HG03175 (cell line): ENCODE results near the gene KCNT1.
"Not testable (repeated sequence)": the region's sequence is repeated elsewhere in the genome, so short reads cannot be mapped to it uniquely, and the experiment has no call there.

Source experiments
- ATAC-seq: cut with Tn5 transposase; IDR thresholded peaks from one replicate; pipeline ENCODE4 v1.9.1; 2021; ENCODE audit warnings: mild to moderate bottlenecking, moderate library complexity; ENCODE audit not compliant: unreplicated experiment

The KCNT1 gene

DNA sequence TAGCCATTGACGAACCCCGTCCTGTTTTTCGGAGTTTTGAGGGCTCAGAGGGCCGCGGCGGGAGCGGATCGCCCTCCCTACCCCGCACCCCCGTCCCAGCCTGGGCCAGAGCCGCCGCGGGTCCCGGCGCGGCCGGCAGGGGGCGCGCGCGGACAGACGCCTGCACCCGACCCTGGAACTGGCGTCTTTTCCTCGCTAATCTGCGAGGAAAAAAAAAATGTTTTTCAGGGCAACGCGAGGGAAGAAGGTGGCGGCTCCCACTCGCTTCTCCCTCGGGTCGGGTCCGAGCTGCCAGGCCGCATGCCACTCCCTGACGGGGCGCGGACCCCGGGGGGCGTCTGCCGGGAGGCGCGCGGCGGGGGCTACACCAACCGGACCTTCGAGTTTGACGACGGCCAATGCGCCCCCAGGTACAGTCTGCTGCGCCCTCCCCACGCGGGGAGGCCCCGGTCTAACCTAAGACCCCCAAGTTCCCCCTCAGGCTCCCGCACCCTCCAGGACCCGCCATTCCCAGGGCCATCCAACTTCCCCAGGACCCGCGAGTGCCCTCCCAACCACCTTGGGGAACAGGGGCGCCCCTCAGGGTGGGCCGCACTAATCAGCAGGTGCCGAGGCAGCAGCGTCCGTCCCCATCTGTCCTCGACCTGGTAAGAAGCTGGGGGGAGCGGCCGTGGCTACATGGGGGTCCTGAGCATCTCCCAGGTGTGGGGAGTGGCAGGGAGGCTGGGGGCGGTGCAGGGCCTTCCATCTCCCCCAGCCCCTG lies at the start of gene KCNT1:
KCNT1 (plus strand) TSS at position 227 of the 763 bp plus-strand sequence; CDS start at position 301, 74 bp downstream.
- ATAC-seq: no peak

DNA sequence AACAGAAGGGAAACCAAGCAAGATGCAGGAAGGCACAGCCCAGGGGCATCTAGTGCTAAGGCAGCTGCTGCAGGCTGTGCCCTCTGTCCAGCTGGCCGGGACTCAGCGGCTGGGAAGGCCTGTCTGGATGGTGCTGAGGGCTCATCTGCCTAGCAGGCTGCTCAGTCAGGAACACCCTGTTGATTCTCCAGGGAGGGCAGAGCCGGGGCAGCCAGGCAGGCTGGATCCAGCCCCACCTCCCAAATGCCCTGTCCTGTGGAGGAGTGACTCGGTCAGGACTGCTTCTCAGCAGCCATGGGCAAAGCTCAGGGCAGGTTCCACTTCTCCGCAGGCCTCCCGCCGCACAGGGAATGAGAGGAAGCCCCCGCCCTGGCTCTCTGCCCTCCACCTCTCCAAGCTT lies 46.7 kb upstream of the KCNT1 start:
- ATAC-seq: no peak

DNA sequence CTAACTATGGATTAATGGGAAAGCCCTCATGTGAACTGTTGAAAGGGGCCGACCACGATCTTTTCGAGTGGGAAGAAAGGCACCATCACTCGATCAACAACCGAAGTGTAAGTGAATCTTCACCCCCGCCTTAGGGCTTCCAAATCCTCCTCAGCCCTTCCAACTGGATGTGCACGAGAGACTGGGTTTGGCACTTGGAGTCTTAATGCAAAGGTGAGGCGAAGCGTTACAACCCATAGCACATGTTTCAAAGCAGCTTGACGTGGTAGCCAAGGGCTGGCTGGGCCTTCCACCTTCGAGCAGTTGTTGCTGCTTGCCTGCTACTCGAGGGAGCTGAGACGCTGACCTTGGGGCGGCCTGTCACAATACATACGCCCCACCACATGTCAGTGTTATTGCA lies 44.6 kb upstream of the KCNT1 start:
- ATAC-seq: no peak

DNA sequence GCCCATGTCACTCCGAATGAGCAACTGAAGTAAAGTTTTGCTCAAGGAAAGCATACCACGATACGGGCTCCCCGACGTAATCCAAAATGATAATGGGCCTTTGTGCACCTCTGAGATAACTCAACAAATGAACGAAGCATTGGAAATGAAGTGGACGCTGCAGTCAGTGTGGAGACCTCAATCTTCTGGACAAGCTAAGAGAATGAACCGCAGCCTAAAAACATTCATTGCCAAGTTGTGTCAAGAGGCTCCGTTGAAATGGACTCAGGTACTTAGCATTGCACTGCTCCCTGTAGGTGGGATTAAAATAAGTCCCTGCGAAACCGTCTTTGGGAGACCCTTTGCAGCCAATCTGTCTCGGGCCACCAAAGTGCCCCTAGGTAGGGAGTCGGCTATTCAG lies 42.7 kb upstream of the KCNT1 start:
- ATAC-seq: no peak

- no peak for ATAC-seq
These were observed 41.6 kb upstream of the KCNT1 start for GRCh38 chr9:135660407-135660806.

DNA sequence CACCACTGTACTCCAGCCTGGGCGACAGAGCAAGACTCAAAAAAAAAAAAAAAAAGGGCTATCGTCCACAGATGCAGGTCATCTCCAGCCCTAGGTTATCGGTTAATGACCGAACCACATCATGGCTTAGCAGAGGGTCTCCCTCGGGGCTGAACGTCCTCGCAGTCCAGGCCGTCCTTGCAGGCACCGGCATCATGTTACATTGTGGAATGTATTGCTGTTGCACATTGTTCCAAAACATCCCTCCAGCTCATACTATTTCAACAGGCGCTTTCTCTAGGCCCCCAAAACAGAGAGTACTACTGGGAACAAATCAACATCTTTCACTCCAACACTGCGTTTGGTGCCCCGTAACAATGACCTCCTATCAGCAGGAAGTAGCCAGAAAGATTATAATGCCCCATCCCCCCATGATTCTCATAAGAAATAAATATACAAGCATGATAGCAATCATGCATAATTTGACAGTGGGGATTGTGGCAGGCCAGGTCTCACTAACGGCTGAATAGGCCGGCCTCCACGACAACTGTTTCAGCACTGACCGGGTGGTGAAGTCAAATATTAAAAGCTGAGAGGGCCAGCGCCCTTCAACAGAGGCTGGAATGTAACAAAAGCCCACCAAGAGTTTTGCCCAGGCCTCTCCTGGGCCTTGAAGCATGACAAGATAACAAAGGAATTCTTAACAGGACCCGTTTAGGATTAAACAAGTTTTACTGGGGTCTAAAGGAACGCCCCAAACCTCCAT lies 40.0 kb upstream of the KCNT1 start:
- no peak for ATAC-seq

DNA sequence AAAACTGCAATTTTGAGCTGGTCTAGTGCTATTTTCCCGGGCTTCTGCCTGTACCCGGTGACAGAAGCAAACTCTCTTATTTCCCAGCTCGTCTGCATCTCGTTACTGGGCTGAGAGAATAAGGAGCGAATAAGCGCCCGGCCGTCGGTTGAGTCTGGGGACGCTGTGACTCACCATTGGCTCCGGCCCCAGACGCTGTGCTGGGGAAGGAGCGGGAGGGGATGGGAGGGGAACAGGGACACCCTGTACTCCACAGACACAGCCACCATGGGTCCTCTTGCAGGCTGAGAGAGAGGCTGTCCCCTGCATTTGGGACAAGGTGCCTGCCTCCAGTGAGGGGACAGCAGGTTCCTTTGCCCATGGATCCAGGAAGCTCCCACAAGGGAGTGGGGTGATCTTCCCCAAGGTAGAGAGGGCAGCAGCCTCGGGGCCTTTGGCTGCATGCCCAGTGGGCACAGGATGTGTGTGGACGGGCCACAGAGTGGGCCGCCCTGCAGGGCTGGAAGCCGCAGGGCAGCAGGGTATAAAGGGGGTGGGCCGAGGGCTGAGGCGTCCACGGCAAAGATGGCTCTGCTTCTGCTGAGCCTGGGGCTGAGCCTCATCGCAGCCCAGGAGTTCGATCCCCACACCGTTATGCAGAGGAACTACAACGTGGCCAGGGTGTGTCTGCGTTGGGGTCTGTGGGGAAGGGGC lies 39.1 kb upstream of the KCNT1 start, which contains the start of gene LCN9:
LCN9 (plus strand) TSS at position 552 of the 693 bp plus-strand sequence; CDS start at position 565, 13 bp downstream.
- ATAC-seq: no peak

GRCh38 chr9:135663451-135663770 lies 38.6 kb upstream of the KCNT1 start:
- no peak for ATAC-seq

- ATAC-seq: no peak
These were observed 38.1 kb upstream of the KCNT1 start for GRCh38 chr9:135663857-135664256.

- ATAC-seq: no peak
These were observed 37.7 kb upstream of the KCNT1 start for GRCh38 chr9:135664266-135664665.

GRCh38 chr9:135664801-135665794 lies 36.9 kb upstream of the KCNT1 start:
- ATAC-seq: no peak

DNA sequence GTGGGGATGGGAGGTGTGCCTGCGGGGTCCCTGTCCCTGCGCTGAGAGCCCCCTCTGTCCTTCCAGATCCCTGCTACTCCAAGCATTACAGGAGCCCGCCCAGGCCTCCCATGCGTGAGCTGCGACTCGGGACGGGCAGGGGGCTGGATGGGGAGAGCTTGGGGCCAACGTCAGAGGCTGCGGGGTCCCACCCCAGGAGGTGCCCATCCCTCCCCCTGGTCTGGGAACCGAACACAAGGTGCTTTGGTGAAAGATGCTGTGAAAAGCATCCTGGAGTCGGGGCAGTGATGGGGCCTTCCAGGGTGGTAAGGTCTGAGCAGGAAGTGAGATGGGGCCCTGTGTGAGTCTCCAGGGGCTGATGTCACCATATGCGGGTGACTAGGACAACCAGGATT lies 36.2 kb upstream of the KCNT1 start:
- ATAC-seq: no peak

- no peak for ATAC-seq
These were observed 35.2 kb upstream of the KCNT1 start for GRCh38 chr9:135666534-135667462.

DNA sequence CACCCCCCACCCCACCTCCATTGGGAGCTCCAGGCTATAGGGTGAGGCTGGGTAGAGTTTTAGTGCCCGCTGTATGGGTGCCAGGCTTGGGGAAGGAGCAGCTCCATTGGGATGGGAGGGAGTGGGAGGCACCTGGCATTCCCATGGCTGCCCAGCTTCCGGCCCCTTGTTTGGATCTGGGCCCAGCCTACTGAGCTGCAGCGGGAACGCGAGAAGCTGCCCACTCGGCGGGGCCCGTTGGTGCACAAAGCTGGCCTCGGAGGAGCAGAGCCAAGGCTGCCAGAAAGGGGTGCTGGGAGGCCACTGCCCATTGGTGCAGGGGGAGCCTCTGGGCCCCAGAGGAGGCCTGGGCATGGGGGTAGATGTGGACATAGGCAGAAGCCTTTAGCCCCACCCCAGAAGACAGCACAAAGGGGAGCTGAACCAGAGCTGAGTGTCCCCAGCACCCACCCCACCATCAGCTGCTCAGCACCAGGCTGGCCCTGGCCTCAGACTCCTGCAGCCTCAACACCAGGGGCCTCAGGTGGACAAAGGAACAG lies 34.5 kb upstream of the KCNT1 start:
- ATAC-seq: no peak

DNA sequence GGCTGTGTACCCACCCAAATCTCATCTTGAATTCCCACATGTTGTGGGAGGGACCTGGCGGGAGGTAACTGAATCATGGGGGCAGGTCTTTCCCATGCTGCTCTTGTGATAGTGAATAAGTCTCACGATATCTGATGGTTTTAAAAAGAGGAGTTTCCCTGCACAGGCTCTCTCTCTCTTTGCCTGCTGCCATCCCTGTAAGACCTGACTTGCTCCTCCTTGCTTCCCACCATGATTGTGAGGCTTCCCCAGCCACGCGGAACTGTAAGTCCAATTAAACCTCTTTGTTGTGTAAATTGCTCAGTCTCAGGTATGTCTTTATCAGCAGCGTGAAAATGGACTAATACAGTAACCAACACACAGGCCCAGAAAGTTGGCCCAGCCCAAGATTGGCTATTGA lies 33.0 kb upstream of the KCNT1 start:
- ATAC-seq: not testable (repeated sequence)

DNA sequence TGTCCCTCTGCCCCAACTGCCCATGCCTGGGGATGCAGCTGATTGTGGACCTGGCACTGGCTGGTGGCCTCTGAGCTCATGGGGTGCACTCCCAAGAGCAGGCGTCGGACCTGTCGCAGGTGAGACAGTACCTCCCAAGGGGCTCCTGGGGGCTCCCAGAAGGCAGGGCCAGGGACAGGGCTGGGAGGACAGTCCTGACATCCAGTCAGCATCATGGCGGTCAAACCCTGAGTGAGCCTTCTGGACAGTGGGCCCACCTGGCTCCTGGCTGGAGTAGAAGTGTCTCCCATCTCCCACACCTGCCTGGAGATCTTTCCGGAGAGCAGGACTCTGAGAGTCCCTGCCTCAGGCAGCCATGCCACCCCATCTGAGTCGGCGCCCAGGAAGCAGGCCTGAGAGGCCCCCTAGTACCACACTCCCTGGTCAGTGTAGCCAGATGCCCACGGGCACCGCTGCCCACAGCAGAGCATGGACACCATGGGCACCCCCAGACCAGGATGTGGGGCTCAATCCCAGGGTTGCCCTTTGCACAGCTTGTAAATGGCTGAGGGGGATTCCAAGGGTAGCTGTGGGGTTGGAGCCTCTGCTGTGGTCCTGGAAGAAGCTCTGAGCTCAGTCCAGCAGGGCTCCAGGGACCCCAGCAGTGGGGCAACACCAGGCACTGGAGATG lies 32.2 kb upstream of the KCNT1 start:
- no peak for ATAC-seq

DNA sequence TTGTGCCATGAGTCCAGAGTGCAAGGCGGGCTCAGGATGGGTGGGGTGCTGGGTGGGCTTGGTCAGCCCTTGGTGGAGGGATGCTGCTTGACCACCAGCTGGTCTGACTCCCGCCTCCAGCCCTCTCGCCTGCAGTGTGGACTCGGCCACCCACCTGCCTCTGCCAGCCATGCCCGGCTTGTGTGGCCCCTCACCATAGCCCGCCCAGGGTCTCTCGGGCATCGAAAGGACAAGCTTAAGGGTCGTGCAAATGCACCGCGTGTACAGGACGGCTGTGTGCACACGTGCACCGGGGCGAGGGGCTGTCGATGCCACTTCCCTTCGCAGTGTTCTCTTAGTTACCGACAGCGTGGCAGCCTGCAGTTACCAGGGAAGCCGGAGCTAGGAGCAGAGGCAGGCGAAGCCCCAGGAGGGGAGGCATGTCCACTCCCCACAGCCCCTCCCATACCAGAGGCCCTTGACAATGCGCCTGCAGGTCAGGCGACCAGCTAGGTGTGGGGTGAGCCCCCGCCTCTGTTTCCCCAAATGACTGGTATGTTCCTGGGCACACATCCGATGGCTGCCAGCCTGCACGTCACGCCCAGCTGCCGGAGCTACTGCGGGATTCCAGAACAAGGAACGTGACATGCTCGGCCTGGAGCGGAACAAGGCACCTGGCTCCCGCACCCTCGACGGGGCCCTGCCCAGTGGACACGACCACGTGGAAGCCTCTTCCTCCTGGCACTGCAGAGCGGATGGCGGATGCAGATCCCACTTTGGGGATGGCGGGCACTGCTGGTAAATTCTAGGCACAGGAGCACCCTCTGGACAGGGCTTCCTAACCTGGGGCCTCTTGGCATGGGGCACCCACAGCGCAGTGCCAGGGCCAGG lies 31.0 kb upstream of the KCNT1 start:
- no peak for ATAC-seq

GRCh38 chr9:135671591-135672041 lies 30.4 kb upstream of the KCNT1 start:
- no peak for ATAC-seq
